Activated gamma-delta T cell treated with anti-CD3 and anti-CD28 coated beads, Interleukin-2, amount 50 U/mL, for 16 hours (primary cell): Measurements from ENCODE around the gene UBE2C.

Experiments
- DNase-seq: peaks from one replicate; pipeline ENCODE4 v3.0.0-alpha.2; 2020; ENCODE audit warnings: low read depth

Gene UBE2C

GRCh38 chr20:45859916-45860315 is 47.5 kb downstream of the UBE2C start:
- no peak for DNase-seq

DNA sequence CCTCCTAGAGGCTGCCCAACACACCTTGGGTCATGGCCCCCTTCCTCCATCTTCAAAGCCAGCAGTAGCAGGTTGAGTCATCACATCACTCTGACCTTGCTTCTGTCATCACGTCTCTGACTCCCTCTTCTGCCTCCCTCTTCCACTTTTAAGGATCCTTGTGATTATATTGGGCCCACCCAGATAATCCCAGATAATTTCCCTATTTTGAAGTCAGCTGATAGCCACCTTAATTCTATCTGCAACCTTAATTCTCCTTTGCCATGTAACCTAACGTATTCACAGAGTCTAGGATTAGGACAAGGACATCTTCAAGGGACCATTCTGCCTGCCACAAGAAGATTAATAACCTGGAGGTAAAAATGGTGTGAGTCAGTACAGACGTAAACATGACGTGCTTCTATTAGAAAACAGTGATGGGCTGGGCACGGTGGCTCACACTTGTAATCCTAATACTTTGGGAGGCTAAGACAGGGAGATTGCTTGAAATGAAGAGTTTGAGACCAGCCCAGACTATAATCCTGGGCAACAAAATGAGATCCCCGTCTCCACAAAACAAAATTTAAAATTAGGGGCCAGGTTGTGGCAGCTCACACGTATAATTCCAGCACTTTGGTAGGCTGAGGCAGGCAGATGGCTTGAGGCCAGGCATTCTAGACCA is 48.2 kb downstream of the UBE2C start:
- no peak for DNase-seq

DNA sequence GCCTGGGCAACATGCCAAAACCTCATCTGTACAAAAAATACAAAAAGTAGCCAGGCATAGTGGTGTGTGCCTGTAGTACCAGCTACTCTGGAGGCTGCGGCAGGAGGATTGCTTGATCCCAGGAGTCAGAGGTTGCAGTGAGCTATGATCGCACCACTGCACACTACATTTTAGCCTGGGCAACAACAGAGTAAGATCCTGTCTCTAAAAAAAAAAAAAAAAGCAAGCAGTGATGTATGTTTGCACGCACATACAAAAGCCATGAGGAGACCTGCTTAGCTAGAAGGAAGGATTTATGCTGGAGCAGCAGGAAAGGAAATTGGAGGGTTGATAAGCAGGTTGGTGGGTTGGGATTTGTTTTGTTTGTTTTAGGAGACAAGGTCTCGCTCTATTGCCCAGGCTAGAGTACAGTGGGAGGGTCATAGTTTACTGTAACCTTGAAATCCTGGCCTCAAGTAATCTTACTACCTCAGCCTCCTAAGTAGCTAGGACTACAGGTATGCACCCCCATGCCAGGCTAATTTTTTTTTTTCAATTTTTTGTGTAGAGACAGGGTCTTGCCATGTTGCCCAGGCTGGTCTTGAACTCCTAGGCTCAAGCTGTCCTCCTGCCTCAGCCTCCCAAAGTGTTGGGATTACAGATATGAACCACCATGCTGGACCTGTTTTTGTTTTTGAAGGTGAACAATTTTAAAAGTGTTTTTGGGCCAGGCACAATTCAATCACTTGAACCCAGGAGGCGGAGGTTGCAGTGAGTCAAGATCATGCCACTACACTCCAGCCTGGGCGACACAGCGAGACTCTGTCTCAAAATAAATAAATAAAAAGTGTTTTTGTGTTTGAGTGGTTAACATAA is 49.0 kb downstream of the UBE2C start:
- no peak for DNase-seq

GRCh38 chr20:45863543-45864470 is 51.4 kb downstream of the UBE2C start:
- DNase-seq: no peak

DNA sequence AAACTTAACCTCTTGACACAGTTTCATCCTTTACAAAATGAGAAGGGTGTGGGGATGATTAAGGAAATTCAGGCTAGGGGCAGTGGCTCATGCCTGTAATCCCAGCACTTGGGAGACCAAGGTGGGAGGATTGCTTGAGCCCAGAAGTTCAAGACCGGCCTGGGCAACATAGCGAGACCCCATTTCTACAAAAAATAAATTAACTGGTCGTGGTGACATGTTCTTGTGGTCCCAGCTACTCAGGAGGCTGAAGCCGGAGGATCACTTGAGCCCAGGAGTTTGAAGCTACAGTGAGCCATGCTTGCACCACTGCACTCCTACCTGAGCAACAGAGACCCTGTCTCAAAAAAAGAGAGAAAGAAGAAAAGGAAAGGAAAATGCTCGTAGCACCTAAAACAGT is 54.0 kb downstream of the UBE2C start:
- DNase-seq: no peak
